H9 (cell line): ENCODE results near the gene TAOK3. TPM values are rescaled to one million over a fixed set of nuclear protein-coding genes. Genes with fewer than 3 reads are reported as not detected.

ENCODE experiments used
- DNase-seq: peaks from one replicate; pipeline ENCODE4 v3.0.0-alpha.2; 2017
- H2AFZ ChIP-seq: one replicate; pipeline ENCODE4 v1.6.1; 2013; ENCODE audit warnings: mild to moderate bottlenecking, low read length, control low read depth, moderate library complexity
- H2AK5ac ChIP-seq: 2 replicates; pipeline ENCODE4 v1.6.1; 2013; ENCODE audit warnings: low read length, control low read depth, mixed read lengths; ENCODE audit not compliant: insufficient read length
- H2BK120ac ChIP-seq: one replicate; pipeline ENCODE4 v1.6.1; 2013; ENCODE audit warnings: low read depth, mild to moderate bottlenecking, low read length, control low read depth, inconsistent platforms; ENCODE audit not compliant: poor library complexity, severe bottlenecking
- H2BK12ac ChIP-seq: 2 replicates; pipeline ENCODE4 v1.6.1; 2013; ENCODE audit warnings: low read length, control low read depth, mixed read lengths, low read depth; ENCODE audit not compliant: insufficient read length
- H2BK15ac ChIP-seq: 2 replicates; pipeline ENCODE4 v1.6.1; 2013; ENCODE audit warnings: low read depth, low read length, control low read depth
- H2BK20ac ChIP-seq: one replicate; pipeline ENCODE4 v1.6.1; 2013; ENCODE audit warnings: low read depth, mild to moderate bottlenecking, low read length, control low read depth, inconsistent platforms; ENCODE audit not compliant: poor library complexity, severe bottlenecking
- H2BK5ac ChIP-seq: 2 replicates; pipeline ENCODE4 v1.6.1; 2013; ENCODE audit warnings: low read length, control low read depth, mixed read lengths; ENCODE audit not compliant: insufficient read length
- H3K14ac ChIP-seq: 2 replicates; pipeline ENCODE4 v1.6.1; 2013; ENCODE audit warnings: low read length, control low read depth; ENCODE audit not compliant: insufficient read depth
- H3K18ac ChIP-seq: 2 replicates; pipeline ENCODE4 v1.6.1; 2013; ENCODE audit warnings: low read depth, mild to moderate bottlenecking, mixed read lengths, low read length, control low read depth; ENCODE audit not compliant: insufficient read length
- H3K23ac ChIP-seq: 2 replicates; pipeline ENCODE4 v1.6.1; 2013; ENCODE audit warnings: low read length, control low read depth, mixed read lengths, low read depth; ENCODE audit not compliant: insufficient read length
- H3K23me2 ChIP-seq: 2 replicates; pipeline ENCODE4 v1.6.1; 2013; ENCODE audit warnings: low read depth, mild to moderate bottlenecking, mixed read lengths, low read length, control low read depth; ENCODE audit not compliant: insufficient read length, poor library complexity, severe bottlenecking
- H3K27ac ChIP-seq: 2 replicates; pipeline ENCODE4 v1.5.1; 2013; ENCODE audit warnings: low read length, control low read depth, mixed read lengths, low read depth; ENCODE audit not compliant: insufficient read length
- H3K27me3 ChIP-seq: 2 replicates; pipeline ENCODE4 v1.6.1; 2013; ENCODE audit warnings: low read length, control low read depth, inconsistent platforms; ENCODE audit not compliant: insufficient read depth
- H3K4ac ChIP-seq: 2 replicates; pipeline ENCODE4 v1.6.1; 2013; ENCODE audit warnings: low read depth, mild to moderate bottlenecking, control low read depth, inconsistent platforms, low read length, moderate library complexity
- H3K4me1 ChIP-seq: 2 replicates; pipeline ENCODE4 v1.6.1; 2013; ENCODE audit warnings: low read length, control low read depth, inconsistent platforms; ENCODE audit not compliant: insufficient read depth
- H3K4me2 ChIP-seq: 2 replicates; pipeline ENCODE4 v1.6.1; 2013; ENCODE audit warnings: low read length, control low read depth, mixed read lengths; ENCODE audit not compliant: insufficient read length, insufficient read depth
- H3K56ac ChIP-seq: 2 replicates; pipeline ENCODE4 v1.6.1; 2013; ENCODE audit warnings: low read depth, mild to moderate bottlenecking, mixed read lengths, low read length, control low read depth; ENCODE audit not compliant: insufficient read length
- H3K79me1 ChIP-seq: 2 replicates; pipeline ENCODE4 v1.6.1; 2013; ENCODE audit warnings: low read depth, mild to moderate bottlenecking, moderate library complexity, low read length, control low read depth, inconsistent platforms; ENCODE audit not compliant: insufficient read depth, poor library complexity, severe bottlenecking
- H3K79me2 ChIP-seq: 2 replicates; pipeline ENCODE4 v1.6.1; 2013; ENCODE audit warnings: low read length, control low read depth, inconsistent platforms; ENCODE audit not compliant: insufficient read depth
- H3K9ac ChIP-seq: 2 replicates; pipeline ENCODE4 v1.6.1; 2013; ENCODE audit warnings: low read length, control low read depth, mixed read lengths; ENCODE audit not compliant: insufficient read length; ENCODE audit errors: extremely low read depth
- H3K9me3 ChIP-seq: one replicate; pipeline ENCODE4 v1.6.1; 2013; ENCODE audit warnings: low read depth, low read length, inconsistent platforms; ENCODE audit not compliant: control insufficient read depth
- H3T11ph ChIP-seq: one replicate; pipeline ENCODE4 v1.6.1; 2013; ENCODE audit warnings: mild to moderate bottlenecking, low read length, control low read depth, inconsistent platforms
- H4K20me1 ChIP-seq: one replicate; pipeline ENCODE4 v1.6.1; 2013; ENCODE audit not compliant: control insufficient read depth, insufficient read length, insufficient read depth
- H4K5ac ChIP-seq: 2 replicates; pipeline ENCODE4 v1.6.1; 2013; ENCODE audit warnings: low read depth, mild to moderate bottlenecking, mixed read lengths, low read length, control low read depth; ENCODE audit not compliant: insufficient read length
- H4K8ac ChIP-seq: replicated peaks from 2 replicates; pipeline ENCODE4 v1.6.1; 2013; ENCODE audit warnings: low read length, control low read depth, mixed read lengths, low read depth; ENCODE audit not compliant: insufficient read length
- H4K91ac ChIP-seq: 2 replicates; pipeline ENCODE4 v1.6.1; 2013; ENCODE audit warnings: low read depth, mild to moderate bottlenecking, moderate library complexity, mixed read lengths, low read length, control low read depth; ENCODE audit not compliant: insufficient read length
- H3K27ac Mint-ChIP-seq, 3 experiments: 2 replicates in 2 of 3; 3 replicates in 1 of 3; pipeline ENCODE4 v1.8.0; 2020 to 2021; ENCODE audit warnings: mixed read lengths in 3 of 3, mild to moderate bottlenecking in 1 of 3, moderate library complexity in 1 of 3
- H3K27me3 Mint-ChIP-seq: 2 replicates; pipeline ENCODE4 v1.8.0; 2021; ENCODE audit warnings: low read depth, mild to moderate bottlenecking, moderate library complexity, mixed read lengths
- H3K36me3 Mint-ChIP-seq, 3 experiments: 2 replicates in 2 of 3; 3 replicates in 1 of 3; pipeline ENCODE4 v1.8.0; 2020 to 2021; ENCODE audit warnings: low read depth in 3 of 3, mixed read lengths in 3 of 3; ENCODE audit not compliant: insufficient read depth in 1 of 3
- H3K4me1 Mint-ChIP-seq, 2 experiments: 2 replicates each; pipeline ENCODE4 v1.8.0; 2020; ENCODE audit warnings: mixed read lengths in 2 of 2
- H3K4me3 Mint-ChIP-seq, 2 experiments: 2 replicates in 1 of 2; 3 replicates in 1 of 2; pipeline ENCODE4 v1.8.0; 2020 to 2021; ENCODE audit warnings: mild to moderate bottlenecking in 2 of 2, mixed read lengths in 2 of 2, moderate library complexity in 1 of 2
- H3K9me3 Mint-ChIP-seq, 2 experiments: 2 replicates in 1 of 2; 3 replicates in 1 of 2; pipeline ENCODE4 v1.8.0; 2020; ENCODE audit warnings: mild to moderate bottlenecking in 2 of 2, mixed read lengths in 2 of 2, moderate library complexity in 1 of 2
- CTCF ChIP-seq: fragments of 200-600 bp; sonication (generic); conservative IDR thresholded peaks from 3 replicates; pipeline ENCODE4 v1.8.0; 2021; ENCODE audit warnings: antibody characterized with exemption, mild to moderate bottlenecking
- total RNA-seq: library from RNA; stranded (reverse); gene quantifications from 2 replicates; pipeline ENCODE4 v1.2.1, GENCODE V29; 2021

TAOK3 gene
- total RNA-seq, 1 experiment from 2014 or later = 5.2 TPM

GRCh38 chr12:118183155-118183554 is 189.6 kb downstream of the TAOK3 start:
- TF ChIP-seq CTCF = no peak
- no peaks in the 10 kb centered on the region for H3K23me2 ChIP-seq

More at GRCh38 chr12:118183155-118183554, 189.6 kb downstream of the TAOK3 start:
- H3K27me3 Mint-ChIP-seq = no peaks in the 10 kb centered on the region
- no peak overlapping the region for H2BK5ac ChIP-seq
- no peak overlapping the region for H3K14ac ChIP-seq
- no peaks in the 10 kb centered on the region for H3K27me3 ChIP-seq
- H3K4me2 ChIP-seq = no peak overlapping the region
- H3K4ac ChIP-seq = no peak overlapping the region
- peaks cover 0 to 5% of the 10 kb centered on the region in 2 experiments; a peak in 2 of 4 replicates for H3K4me1 Mint-ChIP-seq
- H3K4me1 ChIP-seq = no peaks in the 10 kb centered on the region
- H2BK15ac ChIP-seq = no peak overlapping the region
- no peak overlapping the region for H3K27ac Mint-ChIP-seq
- no peak overlapping the region for H3K23ac ChIP-seq
- no peak for DNase-seq
- no peaks in the 10 kb centered on the region for H4K20me1 ChIP-seq
- H3K79me2 ChIP-seq = no peaks in the 10 kb centered on the region
- no peak overlapping the region for H2BK12ac ChIP-seq
- no peak overlapping the region for H4K5ac ChIP-seq
- no peaks in the 10 kb centered on the region for H3K79me1 ChIP-seq
- H3K9ac ChIP-seq = no peak overlapping the region
- no peak overlapping the region for H3T11ph ChIP-seq
- H4K8ac ChIP-seq = no peak overlapping the region
- no peak overlapping the region for H3K27ac ChIP-seq
- no peak overlapping the region for H3K4me3 Mint-ChIP-seq
- H3K56ac ChIP-seq = no peak overlapping the region
- no peak overlapping the region for H2BK120ac ChIP-seq
- no peak overlapping the region for H2AFZ ChIP-seq
- no peak overlapping the region for H4K91ac ChIP-seq
- H3K36me3 Mint-ChIP-seq = no peaks in the 10 kb centered on the region
- H3K9me3 Mint-ChIP-seq = no peaks in the 10 kb centered on the region; a peak in 1 of 5 replicates
- H3K18ac ChIP-seq = no peak overlapping the region
- H2AK5ac ChIP-seq = no peak overlapping the region
- no peak overlapping the region for H2BK20ac ChIP-seq
- H3K9me3 ChIP-seq = no peaks in the 10 kb centered on the region
